HG02623 (cell line): ENCODE results near the gene GPR84.

Source experiments
- ATAC-seq: cut with Tn5 transposase; IDR thresholded peaks from one replicate; pipeline ENCODE4 v1.9.1; 2021; ENCODE audit warnings: moderate library complexity; ENCODE audit not compliant: unreplicated experiment

Gene GPR84

DNA sequence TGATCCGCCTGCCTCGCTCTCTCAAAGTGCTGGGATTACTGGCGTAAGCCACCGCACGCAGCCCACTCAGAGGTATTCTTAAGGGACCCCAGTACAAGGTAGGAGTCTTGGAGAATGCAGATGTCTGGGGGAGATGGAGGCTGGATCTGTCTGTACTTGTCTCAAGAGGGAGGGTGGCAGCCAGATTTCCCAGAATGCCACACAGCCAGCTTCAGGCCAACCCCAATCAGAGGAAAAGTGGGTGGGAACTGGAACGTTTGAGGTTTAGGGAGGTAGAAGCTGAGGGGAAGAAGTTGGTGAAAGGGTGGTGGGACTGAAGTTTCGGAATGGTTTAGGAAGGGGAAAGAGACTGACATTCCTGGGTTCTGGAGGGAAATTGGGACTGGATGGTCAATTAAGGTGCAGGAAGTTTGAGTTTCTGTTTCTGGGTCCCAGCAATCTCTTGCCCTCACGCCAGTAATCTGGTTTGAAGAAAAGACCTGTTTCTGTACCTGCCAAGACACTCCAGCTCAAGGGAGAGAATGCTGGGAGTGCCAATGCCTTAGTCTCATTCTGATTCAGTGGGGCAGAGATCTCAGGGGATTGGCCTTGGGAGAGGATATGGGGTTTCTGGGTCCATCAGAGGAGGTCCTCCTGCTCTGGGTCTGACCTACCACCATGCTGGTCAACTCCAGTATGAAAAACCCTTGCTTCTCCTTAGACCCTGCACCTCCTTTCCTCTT lies 28.4 kb upstream of the GPR84 start:
- no peak for ATAC-seq

DNA sequence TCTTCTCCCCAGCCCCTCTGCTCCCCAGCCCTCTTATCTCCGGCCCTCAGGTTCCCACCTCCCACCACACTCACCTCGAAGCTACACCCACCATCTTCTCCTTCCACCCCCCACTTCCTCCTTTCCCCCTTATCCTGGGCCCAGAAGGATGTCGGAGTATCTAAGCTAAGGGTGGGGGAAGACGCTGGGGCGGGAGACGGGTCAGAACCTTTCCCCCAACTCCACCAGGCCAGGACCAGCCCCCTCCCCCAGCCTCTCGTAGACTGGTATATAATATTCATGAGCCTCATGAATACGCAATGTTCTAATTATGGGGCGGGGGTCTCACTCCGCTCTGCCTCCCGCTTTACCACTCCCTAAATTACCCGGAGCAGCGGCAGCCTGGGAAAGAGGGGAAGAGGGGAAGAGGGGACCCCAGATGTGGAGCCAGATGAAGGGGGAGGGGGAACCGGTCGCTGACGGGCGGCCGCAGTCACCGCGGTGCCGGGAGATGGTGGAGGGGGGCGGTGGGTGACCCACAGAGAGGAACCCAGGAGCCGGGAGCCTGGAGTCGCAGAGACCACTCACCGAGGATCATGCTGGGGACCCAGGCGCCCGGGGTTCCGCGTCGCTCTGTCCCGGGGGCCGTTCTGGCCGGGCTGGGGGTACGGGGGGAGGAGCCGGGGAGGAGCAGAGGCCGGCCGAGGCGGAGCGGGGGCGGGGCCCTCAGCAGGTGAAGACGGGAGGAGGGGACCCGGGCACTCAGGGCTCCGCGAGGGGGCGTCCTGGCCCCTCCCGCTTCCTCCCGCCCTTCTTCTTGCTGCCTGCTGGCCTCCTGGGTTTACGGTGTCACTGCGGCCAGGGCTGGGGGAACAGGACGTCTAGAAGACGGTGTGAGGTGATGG lies 26.6 kb upstream of the GPR84 start:
- no peak for ATAC-seq

DNA sequence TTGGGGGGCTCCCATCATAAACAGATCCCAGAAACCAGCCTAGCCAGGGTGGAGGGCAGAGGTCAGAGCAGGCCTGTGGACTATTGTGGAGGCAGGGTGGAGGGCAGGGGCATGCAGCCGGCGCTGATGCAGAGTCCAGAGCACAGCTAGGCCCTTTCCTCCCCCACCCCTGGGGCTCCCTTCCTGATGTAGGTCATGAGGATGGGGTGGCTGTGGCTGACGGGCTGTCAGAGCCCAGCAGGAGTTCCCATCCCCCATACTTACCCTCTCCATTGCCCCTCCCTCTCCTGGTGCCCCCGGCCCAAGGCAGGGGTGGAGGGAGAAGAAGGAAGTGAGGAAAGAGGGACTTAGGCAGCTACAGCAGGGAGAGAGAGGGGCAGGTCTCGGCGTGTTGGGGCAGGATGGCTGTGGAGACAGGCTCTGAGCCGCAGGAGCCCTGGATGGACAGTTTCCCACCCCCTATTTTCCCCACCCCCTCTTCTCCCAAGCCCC lies 25.9 kb upstream of the GPR84 start:
- ATAC-seq, result no peak

DNA sequence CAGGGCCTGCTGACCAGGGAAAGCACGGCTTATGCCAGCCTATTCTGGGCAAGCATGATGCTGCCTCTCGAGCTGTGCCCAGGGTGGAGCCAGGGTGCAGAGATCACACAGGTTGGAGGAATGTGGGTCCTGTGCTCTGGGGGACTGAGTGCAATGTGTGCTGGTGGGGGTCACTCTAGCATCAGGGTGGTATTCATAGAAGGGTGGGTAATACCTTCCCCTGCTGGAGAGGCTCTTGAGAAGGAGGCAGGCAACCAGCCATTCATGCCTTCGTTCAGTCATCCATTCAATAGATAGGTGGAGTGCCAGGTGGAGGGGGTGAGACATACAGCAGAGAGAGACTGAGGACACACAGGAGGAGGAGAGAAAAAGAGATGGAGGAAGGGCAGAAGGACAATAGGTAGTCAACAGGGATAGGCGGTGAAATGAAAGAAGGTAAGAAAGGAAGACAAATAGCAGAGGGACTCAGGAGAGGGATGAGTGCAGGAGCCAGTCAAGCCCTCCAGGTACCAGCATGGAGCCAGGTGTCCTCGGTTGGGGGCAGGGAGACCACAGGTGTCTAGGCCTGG lies 25.4 kb upstream of the GPR84 start:
- no peak for ATAC-seq

DNA sequence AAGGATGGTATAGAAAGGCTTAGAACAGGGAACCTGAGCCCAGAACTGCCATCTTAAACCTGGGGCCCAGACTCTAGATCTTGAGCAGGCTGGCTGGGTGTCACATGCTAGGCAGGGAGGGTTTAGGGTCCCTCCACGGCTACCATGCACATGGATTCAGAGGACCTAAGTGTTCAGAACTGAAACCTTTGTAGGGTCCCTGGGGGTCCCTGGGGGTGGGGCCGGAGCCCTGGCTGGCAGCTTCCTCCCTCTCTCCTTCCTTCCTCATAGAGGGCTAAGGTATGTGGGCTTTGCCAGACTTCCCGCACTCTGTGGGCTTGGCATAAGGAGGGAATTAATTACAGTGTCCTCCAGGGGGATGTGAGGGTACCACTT lies 24.8 kb upstream of the GPR84 start:
- no peak for ATAC-seq

DNA sequence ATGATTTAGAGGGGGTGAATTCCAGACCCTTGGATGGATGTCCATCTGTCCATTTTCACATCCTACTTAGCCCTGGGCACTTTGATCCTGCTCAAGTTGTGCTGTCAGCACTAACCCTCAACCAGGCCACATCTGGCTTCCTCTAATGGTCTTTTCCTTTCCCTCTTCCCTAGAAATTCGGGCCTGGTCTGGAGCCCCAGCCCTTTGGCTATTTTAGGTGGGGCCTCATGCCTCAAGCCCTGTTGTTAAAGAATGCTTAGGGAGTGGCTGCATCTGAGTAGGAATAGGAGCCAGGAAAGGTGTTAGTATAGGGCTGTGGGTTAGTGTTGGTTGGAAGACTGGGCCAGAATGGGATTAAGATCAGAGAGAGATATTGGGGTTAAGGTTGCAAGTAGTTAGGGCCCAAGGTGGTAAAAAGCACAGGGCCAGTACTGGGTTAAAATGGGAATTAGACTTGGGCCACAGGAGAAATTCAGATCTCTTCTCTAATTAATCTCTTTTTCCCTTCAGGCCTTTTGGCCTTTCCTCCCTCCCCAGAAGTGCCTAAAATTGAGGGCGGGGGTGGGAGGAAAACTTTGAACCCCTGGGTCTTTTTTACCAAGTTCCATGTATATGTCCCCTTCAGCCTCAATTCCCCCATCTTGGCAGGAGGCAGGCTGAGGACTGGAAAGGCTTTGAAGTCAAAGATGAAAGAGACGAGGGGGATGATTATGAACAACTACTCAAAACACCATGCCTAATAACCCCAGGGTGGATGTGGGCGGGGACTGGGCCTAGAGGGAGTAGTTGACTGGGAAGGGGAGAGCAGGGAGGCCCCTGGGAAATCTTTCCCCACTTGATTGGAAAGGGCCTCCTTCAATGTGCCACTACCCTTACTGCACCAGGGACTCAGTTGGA lies 24.2 kb upstream of the GPR84 start:
- no peak for ATAC-seq

DNA sequence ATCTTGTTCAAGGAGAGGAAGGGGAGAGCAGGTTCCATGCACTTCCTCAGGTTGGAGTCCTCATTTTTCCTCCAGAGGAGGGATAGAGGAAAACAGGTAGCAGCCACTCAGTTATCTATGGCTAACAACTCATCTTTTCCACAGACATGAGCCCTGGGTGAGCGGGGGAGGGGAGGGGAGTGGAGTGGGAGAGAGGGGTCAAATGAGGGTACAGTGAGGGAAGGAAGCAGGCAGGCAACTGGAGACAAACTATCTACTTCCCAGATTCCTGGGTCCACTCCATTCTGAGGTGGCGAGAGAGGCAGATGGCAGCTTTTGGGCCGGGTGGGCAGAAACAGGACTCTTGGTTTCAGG lies 22.8 kb upstream of the GPR84 start:
- ATAC-seq, result no peak

DNA sequence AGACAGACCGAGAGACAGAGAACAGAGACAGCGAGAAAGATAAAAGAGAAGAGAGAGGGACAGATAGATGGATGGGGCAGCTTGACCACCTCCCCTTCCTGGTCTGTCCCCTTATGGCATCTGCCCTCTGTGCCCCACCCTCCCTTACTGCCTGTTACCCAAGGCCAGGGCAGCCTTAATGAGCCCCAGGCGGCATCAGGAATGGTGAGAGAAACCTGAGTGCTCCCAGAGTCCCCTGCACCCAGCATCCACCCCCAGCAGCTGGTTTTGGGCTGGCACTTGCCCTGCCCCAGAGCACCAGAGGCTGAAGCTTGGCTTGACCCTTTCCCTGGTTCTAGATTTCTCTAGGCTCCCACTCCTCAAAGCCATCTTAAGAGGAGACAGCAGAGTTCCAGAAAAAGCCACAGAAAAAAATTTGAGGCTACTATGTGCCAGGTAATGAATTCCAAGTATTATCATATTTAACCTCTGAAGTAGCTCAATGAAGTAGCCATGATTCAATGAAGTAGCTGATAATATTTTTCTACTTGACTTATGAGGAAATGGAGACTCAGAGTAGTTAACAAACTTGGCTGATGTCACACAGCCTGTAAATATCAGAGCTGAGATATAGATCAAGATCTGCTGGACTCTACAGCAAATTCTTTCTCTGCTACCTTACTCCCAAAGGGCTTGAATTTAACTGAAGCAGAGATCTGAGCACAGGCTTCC lies 22.3 kb upstream of the GPR84 start:
- ATAC-seq, result no peak

DNA sequence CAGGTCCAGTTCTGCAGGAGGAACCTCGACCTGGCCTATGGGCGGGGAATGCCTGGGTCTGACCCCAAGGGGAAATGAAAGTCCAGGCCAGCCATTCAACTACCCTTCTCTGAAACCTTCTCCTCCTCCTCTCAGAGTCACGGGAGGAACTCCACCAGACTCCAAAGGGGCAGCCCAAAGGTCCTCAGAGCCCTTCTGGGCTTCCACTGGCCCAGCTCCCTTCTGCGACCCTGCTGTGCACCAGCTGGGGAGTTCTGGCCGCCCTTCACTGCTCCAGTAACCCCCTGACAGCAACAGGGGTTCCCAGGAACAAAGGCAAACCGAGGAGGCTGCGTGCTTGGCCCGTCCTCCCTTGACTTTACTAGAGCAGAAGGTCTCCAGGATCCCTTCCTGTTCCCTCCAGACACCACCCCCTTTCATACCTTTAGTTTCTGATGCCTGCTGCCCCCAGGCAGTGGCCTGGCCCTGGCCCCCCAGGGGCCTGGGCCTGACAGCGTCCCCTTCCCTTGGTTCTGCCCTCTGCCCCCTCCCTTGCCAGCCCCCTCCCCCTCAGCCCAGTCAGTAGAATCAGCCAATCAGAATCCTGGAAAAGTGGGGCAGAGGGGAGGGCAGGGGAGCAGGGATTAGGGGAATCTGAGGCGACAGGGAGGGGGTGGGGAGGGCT lies 21.1 kb upstream of the GPR84 start:
- ATAC-seq, result no peak

DNA sequence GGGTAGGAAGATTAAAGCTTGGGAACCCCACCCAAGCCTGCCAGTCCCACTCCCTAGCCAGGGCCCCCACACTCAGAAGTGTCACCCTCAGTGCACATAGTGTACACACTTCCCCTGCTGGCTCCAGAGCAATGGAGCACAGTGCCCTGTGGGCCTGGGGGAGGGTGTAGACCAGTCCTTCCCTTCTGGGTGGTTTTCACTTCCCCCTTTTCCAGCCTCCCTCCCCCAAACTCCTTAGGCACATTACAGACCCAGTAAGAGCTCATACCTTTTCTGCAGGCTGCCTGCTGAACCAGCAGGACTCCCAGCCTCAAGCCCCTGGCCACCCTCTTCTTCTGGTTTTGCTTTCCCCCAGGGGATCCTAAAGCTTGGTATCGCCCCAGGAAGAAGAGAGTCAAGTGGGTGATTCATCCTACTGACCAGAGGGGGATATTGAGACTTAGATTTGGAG lies 20.3 kb upstream of the GPR84 start, which contains the start of gene ZNF385A:
TSS of gene ZNF385A (minus strand) at position 143 of the 451 bp plus-strand sequence. CDS start 219 bp downstream, outside the sequence.
- ATAC-seq, result no peak

DNA sequence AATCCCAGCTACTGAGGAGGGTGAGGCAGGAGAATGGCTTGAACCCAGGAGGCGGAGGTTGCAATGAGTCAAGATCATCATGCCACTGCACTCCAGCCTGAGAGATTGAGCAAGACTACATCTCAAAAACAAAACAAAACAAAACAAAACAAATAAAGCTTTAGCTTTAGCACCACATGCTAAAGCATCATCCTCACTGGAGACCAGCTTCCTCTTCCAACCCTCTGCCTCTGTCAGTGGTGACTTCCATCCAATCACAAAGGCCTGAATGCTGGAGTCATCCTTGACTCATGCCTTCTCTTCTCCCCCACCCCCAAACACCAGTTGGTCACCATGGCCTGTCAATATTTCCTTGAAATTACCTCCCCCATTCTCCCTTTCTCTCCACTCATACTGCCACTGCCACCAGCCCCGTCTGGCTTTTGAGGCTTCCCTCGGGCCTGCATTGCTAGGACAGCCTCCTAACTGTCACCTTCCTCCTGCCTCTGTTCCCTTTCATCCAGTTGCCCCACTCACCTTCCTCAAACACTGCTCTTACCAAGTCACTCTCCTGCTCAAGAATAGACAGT lies 18.8 kb upstream of the GPR84 start:
- ATAC-seq, result no peak

DNA sequence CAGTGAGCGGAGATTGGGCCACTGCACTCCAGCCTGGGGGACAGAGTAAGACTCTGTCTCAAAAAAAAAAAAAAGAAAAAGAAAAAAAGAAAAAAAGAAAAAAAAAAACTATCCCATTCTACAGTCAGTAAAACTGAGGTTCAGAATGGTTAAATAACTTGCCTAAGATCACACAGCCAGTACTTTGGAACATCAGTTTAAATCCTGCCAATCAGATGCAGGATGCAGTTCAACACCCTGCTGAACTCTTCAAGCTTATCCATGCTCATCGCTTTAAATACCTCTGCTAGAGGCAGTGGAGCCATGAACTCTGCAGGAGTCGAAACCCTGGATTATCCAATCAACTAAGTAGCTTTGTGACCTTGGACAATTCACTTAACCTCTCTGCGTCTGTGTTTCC lies 16.9 kb upstream of the GPR84 start:
- no peak for ATAC-seq

DNA sequence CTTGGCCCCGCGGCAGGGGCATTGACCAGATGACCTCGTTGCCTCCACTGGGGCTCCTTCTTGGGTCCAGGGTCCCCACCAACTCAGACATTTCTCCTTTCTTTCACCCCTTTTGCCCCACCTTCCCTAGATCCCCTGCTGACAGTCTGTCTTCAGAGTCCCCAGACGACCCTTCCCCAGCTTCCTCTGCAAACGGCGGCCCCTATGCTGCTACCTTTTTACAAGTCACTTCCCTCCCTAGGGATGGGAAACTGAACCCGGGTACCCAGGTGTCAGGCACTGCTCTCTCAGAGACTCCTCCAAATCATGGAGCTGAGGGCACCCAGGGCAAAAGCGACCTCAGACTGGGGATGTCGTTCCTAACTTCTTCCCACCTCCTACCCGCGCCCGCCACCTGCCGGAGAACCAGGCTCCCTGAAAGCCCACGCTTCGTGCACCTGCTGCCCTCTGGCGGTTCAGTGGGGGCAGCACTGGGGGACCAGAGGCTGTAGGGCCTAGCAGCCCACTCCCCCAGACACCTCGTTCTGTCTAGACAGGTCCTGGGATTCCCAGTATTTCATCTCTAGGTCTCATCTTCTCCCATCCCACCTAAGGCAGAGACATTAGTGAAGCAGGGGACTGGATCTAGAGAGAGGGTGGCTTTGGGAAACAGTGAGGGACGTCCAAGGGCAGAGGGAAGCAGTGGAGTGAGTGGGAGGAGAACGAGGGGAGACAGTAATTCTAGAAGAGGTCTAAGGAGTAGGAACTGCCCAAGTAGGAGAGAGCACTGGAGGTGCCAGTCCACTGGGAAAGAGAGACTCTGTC lies 15.3 kb upstream of the GPR84 start:
- ATAC-seq, result peak; percentile 80

DNA sequence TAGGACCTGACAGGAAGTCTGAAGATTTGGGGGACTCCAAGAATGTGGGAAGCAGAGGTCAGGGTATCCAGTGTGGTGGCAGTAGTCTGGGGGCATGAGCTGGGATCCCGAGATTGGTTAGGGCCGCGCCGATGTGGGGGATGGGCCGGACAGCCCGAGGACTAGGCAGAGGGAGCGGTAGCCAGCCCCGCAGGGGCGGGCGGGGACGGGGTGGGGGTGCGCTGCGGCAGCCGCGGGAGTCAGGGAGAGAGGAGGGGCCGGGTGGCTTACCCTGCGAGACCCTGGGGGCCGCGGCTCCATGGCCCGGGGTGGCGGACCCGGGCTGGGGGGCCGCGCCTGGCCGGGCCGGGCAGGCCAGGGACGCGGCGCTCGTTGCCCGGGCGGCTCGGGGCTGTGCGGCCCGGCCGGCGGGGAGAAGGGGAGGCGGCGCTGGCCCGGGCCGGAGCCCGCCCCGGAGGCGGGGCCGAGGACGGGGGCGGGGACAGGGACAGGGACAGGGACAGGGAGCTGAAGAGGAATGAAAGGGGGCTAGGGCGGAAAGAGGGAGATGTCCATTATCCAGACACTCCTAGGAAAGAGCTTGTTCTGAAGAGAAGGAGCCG lies 14.6 kb upstream of the GPR84 start:
- ATAC-seq, result no peak

DNA sequence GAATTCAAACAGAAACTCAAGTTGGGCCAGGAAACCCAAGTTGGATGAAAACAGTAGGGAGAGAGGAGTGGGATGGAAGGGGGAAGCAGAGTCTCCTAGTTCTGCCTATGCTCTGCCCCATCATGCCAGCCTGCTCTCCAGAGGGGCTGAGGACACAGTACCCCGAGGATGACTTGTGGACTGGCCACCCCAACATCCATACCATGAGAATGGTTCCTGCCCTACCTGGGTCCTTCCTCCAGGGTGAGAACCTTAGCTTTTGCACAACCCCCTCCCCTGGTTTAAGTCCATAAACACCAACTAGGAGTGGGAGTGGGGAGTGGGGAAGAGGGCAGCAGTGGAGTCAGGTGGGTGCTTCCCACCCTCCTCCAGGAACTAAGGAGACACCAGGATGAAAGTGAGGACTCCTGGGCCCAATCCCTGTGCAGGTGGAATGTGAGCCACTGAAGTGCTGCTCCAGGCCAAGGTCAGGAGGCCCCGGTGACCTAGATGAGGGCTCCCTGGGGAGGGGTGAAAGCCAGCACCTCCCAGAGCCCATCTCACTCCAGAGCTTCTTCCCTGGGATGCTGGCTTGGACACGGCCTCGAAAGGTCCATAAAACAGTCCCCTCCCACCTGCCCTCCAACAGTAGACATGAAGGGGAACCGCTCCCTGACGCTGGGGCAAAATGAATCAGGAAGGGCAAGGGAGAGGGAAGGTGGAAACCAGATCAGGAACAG lies 13.7 kb upstream of the GPR84 start:
- no peak for ATAC-seq

DNA sequence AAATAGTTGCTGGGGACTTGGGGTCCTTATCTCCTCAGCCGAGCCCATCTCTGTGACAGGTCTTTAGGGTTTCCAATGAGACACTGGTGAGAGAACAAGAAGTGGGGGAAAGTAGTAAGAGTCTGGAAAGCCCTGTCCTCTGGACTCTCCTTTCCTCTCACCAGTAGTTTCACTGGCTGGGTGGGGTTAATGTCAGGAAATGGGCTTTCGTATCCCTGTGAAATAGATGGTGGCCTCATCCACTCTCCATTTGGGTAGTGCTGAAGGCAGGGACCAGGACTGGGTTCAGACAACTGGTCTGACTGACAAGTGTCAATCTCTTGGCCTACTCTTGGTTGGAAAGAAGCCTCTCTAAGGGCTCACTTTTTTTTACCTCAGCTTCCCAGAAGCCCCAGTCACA lies 12.7 kb upstream of the GPR84 start:
- ATAC-seq, result no peak

DNA sequence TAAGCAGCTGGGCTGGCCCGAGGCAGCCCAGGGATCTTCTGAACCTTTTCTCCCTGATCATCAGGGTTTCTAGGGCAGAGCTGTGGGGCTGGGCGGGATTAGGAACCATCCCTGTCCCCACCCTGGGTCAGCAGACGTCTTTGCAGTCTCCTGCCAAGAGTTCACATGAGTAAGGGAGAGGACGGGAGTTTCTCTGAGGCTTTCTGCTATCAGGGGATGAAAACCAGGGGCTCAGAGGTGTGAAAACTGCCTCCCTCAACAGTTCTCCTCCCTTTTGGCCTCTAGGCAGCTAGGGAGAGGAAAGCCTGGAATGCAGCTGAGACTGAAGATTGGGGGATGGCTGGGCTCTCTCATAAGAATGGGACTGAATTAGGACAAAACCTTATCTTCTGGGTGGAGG lies 12.3 kb upstream of the GPR84 start:
- no peak for ATAC-seq

DNA sequence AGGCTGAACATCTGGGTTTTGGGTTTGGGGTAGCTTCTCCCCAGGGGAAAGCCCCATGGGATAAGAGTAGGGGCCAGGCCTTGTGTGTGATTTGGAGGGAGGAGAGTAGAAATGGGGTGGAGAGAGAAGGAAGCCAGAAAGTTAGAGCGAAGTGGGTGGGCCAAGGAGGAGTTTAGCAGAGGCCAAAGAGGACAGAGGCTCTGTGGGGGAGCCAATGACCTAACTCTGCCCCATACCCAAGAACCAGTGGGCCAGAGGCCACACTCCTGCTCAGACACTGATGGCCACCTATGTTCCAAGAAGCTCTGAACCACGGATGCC lies 10.9 kb upstream of the GPR84 start:
- no peak for ATAC-seq
